ENCODE results near the gene COX8A.
"Not testable (repeated sequence)": the region's sequence is repeated elsewhere in the genome, so short reads cannot be mapped to it uniquely, and the experiment has no call there.

The COX8A gene, protein sequence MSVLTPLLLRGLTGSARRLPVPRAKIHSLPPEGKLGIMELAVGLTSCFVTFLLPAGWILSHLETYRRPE

DNA sequence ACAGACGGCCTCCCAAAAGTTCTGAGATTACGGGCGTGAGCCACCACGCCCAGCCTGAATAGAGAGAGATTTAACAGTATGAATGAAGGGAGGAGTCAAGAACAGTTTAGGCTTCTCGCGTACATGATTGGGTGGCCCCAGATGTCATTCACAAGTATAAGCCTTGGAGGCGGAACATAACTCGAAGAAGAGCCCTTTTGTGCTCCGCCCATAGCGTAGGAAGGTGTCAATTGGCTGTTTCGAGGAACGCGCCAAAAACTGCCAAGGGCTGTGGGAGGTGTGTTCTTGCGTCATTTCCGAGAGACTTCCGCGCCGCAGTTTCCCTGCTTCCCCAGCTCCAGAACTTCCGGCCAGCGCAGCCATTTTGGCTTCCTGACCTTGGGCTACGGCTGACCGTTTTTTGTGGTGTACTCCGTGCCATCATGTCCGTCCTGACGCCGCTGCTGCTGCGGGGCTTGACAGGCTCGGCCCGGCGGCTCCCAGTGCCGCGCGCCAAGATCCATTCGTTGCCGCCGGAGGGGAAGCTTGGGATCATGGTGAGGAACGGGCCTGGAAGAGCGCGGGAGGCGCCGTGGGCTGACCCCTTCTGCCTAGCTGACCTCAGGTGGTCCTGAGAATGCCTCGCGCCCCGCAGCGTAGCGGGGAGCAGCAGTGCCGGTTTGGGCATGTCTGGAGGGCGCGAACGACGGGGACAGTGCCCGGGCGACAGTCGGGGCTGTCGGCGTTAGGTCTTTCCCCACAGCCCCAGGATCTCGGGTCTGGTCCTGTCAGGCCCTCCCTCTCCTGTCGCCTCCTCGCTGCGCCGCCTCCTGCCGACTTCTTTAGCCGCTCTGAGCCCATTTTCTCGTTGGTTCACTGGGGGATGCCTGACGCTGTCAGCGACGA is at the start of gene COX8A:
COX8A (plus strand) TSS at position 362 of the 885 bp plus-strand sequence; CDS start at position 423, 61 bp downstream.
- peak; percentile 99 for DNase-seq (ENCODE audit: low read depth, low spot score)
- peak within 1 kb of the TSS; percentile 88 for H3K27ac ChIP-seq

DNA sequence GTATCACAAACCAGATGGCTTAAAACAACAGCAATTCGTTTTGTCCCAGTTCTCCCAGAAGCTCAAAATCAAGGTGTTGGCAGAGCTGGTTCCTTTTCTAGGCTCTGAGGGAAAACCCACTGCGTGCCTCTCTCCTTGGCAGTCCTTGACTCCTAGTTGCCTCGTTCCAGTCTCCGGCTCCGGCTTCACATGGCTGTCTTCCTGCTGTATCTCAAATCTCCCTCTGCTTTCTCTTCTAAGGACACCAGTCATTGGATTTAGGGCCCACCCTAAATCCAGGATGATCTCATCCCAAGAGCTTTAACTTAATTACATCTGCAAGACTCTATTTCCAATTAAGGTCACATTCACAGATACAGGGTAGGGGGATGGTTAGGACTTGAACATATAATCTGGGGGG is 44.8 kb upstream of the COX8A start:
- no peak for DNase-seq (ENCODE audit: low read depth, low spot score)
- H3K27ac ChIP-seq, result no peak overlapping the region

DNA sequence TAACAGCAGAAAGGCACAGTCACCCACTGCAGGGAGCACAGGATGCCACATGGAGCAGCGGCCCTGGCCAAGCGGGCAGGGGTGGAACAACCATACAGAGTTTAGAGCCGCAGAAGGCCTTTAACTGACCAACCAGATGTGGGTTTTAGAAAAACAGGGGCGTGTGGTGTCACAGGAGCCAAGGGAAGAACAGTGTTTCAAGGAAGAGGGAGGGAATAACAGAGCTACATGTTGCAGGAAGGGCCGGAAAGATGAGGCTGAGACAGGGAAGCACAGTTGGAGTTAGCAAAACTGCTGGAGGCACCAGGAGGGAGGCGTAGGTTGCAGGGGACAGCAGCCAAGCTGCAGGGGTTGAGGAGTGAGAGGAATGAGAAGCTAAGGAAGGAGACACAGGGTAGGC is 43.4 kb upstream of the COX8A start:
- H3K27ac ChIP-seq, result no peak overlapping the region
- no peak for DNase-seq (ENCODE audit: low read depth, low spot score)

DNA sequence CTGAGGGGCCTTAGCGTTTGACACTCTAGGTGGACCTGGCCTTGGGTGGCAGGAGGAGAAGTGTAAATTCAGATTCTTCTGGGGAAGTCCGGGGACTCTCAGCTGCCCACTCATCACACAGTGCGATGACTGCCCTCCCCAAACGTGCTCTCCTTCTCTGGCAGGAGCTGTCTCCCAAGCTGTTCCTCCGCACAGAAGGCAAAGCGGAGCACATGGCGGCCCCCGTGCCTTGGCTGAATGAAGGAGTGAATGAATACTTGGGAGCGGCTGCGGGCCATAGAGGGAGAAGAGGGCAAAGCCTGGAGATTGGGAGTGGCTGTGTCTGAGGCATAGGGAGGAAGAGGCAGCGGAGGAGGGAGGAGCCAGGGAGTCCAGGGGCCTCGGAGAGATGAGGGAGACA is 42.5 kb upstream of the COX8A start:
- no peak for DNase-seq (ENCODE audit: low read depth, low spot score)

DNA sequence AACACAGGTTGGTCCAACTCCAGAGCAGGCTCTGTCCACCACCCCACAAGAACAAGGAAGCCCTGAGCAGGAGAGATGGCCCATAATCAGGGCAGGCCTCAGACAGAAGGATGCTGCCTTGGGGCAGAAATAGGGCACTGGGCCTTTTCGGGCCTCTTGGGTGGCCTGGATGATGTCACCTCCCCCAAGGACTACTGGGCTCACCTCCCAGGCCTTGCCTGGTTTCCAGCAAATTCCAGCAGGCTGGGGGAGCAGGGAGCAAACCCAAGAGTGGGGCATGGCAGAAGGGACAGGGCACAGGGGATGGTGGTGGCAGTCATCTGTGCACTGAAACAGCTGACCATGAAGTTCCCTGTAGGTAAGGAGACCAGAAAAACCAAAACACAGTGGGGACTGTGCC is 41.0 kb upstream of the COX8A start:
- H3K27ac ChIP-seq, result no peak overlapping the region
- DNase-seq (ENCODE audit: low read depth, low spot score), result no peak

More for the DNA sequence above, 42.5 kb upstream of the COX8A start:
- H3K27ac ChIP-seq, result no peak overlapping the region

DNA sequence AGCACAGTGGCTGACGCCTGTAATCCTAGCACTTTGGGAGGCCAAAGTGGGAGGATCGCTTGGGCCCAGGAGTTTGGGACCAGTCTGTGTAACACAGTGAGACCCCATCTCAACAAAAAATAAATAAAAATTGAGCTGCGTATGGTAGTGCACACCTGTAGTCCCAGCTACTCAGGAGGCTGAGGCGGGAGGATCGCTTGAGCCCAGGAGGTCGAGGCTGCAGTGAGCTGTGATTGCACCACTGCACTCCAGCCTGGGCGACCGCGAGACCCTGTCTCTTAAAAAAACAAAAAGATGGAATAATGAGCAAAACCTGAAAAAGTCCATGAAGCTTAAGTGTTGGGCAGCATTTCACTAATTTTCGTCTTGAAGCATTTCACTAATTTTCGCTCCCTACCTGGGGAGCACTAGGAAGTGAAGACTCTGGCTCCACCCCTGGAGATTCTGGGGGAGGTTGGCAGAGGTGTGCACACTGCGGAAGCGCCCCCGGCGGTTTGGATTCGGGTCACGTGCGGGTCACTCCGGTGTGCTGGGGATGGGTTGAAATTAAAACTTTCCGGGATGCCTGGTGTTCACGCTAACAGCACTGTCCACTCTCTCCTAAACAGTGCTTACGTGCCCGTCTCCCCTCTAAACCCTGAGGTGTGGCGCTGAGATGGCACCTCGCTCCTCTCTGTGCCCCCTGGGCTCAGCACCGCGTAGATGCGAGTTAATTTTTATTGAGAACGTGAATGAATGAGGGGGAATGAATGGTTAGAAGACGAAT is 36.5 kb upstream of the COX8A start:
- no peak for DNase-seq (ENCODE audit: low read depth, low spot score)
- peak overlapping the region; percentile 40 for H3K27ac ChIP-seq

DNA sequence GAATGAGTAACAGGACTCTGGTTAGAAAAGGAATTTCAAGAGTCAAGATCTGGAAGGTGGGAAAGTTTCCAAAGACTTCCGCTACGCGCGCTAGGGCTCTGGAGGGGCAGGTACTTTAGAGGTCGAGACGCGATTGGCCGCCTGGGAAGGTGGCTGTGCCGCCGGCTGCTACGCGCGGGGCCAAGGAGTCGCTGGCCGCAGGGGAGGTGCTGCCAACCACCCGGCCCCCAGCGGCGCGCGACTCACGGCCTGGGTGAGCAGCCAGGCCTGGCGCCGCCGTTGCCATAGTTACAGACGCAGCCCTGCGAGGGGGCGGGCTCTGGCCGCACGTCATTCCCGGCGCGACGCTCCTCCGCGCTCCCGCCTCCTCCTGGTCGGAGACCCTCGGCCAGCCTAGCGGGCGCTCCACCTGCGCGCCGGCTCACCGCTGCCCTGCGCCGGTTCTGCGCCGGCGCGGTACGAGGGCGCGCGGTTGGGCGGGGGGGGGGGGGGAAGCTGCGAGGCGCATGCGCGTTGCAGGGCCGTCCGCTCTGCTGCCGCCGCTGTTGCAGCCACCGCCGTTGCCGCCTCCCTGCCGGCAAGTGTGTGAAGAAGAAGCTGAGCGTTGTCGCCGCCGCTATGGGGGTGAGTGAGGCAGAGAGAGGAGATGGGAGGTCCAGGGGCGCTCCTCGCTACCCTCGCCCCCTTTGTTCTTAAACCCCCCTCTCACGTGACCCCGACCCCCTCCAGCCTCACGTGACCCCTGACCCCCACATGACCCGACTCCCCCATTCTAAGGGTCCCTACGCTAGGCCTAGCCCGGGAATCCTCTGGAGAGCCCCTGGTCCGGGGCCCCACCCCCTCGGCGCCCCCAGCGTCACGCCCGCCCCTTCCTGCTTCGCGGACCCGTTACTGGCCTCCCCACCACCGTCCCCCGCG is 35.7 kb upstream of the COX8A start, which contains the start of gene NAA40:
NAA40 (plus strand) TSS at position 524 of the 918 bp plus-strand sequence; CDS start at position 619, 95 bp downstream.
- DNase-seq (ENCODE audit: low read depth, low spot score), result peak; percentile 74
- peak within 1 kb of the TSS; percentile 40 for H3K27ac ChIP-seq

DNA sequence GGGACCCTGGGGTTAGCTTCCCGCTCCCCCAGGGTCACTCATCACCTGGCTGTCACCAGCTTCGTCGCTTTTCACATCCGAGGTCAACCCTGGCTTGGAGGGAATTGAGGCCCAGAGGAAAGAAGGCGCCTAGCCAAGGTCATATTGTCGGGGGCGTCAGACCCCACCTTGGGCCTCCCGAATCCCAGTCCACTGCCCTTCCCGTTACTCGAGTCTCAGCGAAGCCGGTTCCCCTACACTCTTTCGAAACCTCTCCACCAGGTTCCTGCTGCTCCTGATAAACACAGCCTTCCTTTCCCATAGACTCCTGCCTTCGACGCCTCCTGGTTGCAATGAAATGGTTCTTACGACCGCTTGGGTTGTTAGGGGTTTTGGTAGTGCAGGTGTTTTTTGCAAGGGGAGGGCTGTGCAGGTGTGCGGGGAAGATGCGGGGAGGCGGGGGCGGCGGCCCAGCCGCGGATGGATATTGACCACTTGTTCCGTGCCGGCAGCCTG is 35.0 kb upstream of the COX8A start:
- no peak overlapping the region for H3K27ac ChIP-seq
- DNase-seq (ENCODE audit: low read depth, low spot score), result no peak

DNA sequence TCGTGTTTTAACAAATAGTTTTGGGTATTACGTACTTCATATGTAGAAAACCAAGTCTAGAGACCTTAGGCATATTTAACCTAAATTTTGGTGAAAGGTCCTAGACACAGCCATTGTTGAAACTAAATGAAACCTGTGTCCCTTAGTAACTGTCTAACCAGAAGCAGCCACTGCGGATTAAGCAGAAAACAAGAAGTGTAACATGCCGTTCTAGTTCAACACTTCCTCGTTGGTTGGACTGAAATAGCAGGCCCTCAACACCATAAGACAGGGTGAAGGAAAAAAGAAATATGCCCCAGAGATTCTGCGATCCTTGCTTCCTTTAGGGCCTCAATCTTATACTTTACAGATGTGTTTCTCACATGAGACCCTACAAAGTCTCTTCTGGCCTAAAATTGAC is 33.6 kb upstream of the COX8A start:
- no peak overlapping the region for H3K27ac ChIP-seq
- no peak for DNase-seq (ENCODE audit: low read depth, low spot score)

DNA sequence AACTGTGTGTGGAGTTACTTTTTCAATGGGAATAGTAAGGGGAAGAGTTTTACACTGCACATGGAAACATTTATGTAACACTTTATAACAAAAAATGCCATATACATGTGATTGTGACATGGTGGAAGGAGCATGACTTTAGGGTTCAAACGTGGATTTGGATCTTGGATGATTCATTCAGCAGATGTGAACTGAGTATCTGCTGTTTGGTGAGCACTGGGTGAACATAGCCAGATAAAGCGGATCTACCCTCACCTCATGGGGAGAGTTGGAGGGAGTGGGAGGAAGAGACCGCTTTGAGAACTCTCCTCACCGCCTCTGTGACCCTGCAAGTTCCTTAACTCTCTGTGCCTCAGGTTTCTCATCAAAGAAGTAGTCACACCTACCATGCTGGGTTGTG is 32.5 kb upstream of the COX8A start:
- DNase-seq (ENCODE audit: low read depth, low spot score), result no peak
- H3K27ac ChIP-seq, result no peak overlapping the region

DNA sequence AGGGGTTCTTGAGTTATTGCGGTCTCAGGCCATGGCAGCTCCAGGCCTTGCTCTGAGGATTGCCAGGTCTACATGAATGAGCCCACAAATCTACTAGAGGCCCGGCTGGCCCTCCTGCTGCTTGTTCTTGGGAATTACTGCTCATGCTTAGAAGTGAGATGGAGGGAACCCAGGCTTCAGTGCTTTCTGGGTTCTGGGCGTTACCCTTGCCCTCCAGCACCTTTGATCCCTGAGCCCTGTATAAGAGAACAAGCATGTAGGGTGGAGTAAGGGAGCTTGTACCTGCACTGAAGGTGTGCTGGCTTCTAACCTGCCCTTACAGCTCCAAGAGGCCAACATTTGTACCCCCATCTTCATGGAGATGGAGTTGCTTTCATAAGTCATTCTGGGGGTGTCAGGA is 31.6 kb upstream of the COX8A start:
- H3K27ac ChIP-seq, result no peak overlapping the region
- DNase-seq (ENCODE audit: low read depth, low spot score), result no peak

DNA sequence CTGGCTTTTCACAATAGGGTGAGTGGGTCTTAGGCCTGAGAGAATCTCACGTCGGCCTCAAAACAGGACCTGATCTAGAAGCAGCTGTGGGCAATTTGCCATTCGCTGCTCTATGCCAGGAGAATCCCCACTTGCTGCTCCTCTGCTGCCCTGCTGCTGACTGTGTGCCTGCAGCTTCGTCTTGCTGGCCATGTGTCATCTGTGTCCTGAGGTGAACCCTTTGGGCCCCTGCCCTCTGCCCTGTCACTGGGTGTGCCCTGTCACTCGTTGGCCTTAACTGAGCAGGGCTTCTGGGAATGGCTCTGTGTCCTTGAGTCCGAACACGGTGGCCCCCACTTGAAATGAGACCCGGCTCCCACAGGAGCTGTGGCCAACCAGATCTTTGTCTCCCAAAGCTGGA is 29.4 kb upstream of the COX8A start:
- H3K27ac ChIP-seq, result no peak overlapping the region

DNA sequence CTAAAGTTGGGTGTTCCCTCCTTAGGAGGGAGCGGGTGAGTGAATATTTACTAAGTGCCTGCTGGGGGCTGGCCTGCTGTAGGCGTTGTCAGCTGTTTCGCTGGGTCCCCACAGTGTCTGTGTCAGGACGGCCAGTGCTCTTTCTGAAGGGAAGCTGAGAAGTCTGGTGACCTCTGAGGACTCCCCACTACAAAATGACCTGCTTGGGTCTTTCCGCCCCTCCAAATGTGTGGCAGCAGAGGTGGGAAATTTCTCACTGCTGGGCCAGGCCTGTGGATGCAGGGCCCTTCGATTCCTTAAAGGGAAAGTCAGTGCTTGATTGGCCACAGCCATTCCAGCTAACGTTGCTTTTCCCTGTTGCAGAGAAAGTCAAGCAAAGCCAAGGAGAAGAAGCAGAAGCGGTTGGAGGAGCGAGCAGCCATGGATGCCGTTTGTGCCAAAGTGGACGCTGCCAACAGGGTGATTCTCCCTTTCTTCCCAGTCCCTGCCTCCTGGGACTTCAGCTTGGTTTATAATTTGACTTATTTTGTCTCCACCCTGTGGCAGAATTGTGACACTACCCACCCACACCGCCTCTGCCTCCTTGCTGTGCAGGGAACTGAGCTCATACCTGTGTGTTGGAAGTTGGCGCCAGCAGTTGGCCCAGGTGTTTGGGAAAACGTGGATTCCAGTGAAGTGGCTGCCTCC is 28.8 kb upstream of the COX8A start:
- H3K27ac ChIP-seq, result no peak overlapping the region

More for the DNA sequence above, 29.4 kb upstream of the COX8A start:
- no peak for DNase-seq (ENCODE audit: low read depth, low spot score)

DNA sequence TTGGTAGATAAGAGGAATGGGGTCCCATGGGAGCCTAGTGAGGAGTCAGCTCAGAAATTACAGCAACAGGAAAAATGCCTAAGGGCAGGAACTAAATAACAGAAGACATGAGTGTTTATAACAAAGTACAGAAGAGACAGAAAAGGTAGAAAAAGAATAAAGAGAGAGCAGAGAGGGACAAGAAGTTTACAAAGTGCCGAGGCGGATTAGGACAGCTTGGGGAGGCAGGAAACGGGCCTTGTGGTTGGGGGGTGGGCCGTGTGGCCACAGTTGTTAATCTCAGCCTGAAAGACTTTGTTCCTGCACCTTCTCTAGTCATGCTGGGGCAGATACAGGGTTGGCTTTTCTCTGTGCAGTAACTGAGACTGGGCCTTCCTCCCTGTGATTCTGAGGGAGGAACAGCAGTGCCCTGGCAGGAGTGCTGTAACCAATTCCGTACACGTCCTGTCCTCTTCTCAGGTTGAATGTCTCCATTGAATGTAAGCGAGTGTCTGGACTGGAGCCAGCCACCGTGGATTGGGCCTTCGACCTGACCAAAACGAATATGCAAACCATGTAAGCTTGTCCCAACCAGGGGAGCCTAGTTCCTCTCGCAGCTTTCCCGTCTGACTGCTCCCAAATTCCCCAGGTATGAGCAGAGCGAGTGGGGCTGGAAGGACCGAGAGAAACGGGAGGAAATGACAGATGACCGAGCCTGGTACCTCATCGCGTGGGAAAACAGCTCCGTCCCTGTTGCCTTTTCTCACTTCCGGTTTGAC is 22.5 kb upstream of the COX8A start:
- no peak for DNase-seq (ENCODE audit: low read depth, low spot score)
- peak overlapping the region; percentile 88 for H3K27ac ChIP-seq

More for the DNA sequence above, 28.8 kb upstream of the COX8A start:
- no peak for DNase-seq (ENCODE audit: low read depth, low spot score)

DNA sequence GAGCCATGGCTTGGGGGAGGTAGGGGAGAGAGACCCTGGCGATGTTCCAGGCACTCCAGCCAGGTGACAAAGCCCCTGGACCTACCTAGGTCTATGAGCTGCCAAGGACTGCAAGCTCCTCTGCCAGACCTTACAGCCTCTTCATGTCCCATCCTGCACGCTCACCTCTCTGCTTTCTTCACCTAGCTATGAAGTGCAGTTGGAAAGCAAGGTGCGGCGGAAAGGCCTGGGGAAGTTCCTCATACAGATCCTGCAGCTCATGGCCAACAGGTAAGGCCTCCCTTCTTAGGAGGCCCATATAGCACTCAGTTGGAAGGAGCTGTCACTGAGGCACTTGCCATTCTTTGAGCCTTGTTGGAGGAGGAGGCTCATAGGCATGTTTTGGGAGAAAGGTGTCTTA is 21.9 kb upstream of the COX8A start:
- H3K27ac ChIP-seq, result peak overlapping the region; percentile 88
- DNase-seq (ENCODE audit: low read depth, low spot score), result no peak

DNA sequence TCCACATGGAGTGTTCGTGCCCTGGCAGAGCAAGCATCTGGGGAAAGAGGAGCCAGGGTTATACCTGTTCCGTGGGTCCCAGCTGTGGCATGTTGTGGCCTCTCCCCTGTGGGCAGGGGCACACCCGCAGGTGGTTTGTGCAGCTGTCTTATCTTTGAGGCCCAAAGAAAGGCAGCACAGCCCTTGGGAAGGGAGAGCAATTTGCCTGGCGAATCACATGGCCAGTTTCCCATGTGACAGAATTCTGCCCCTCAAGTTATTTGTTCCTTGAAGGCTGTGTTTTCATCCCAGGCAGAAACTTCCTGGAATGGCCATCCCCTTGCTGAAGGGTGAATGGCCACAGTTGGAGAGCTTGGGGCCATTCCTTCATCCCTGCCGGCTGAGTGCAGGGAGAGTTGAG is 16.4 kb upstream of the COX8A start:
- DNase-seq (ENCODE audit: low read depth, low spot score), result no peak
- H3K27ac ChIP-seq, result no peak overlapping the region

DNA sequence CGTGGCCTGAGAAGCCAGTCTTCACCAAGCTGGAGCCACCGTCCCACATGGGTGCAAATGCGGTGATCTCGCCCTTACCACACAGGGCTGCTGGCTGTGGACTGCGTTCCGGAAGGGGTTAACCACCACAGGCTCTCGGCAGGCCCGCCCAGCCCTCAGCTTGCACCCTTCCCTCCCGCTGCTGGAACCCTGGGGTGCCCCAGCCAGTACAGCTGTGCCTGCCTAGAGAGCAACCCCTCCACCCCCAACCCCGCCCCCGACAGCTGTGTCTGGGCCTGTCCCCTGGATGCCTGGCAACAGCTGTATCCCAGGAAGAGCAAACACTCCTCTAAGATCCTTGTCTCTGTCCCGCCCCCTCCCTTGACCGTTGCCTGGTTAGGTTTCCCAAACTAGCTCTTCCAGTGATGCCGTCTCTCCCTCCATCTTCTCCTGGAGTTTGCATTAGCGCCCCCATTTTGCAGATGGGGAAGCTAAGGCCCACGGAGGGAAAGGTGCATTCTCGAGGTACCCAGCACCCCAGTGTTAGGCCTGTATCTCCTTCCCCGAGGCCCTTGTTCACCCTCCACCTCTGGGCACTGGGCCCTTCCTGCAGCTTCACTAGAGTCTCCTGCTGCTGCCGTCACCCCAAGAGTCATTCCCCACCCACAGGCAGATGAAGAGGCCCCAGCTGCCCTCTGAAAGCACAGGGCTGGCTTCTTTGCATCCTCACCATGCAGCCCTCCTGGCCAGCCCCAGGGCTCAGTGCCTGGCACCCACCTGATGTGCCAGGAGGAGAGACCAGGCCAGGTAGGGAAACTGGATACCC is 12.6 kb upstream of the COX8A start:
- DNase-seq (ENCODE audit: low read depth, low spot score), result no peak

DNA sequence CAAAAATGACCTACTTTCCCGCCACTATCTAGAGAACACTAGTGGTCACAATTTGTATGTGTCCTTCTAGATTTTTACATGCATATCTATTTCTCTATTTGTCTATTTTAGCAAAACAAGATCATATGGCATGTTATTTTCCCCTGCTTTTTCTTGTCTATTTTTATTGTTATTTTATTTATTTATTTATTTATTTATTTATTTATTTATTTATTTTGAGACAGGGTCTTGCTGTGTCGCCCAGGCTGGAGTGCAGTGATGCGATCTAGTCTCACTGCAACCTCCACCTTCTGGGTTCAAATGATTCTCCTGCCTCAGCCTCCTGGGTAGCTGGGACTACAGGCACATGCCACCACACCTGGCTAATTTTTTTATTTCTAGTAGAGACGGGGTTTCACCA is 10.5 kb upstream of the COX8A start:
- not testable (repeated sequence) for DNase-seq (ENCODE audit: low read depth, low spot score); H3K27ac ChIP-seq

More for the DNA sequence above, 12.6 kb upstream of the COX8A start:
- H3K27ac ChIP-seq, result no peak overlapping the region

Data from epithelial cell of prostate (primary cell).